Measurements from ENCODE around the gene JTB.

GRCh38 chr1:153976819-153977249, 640 bp downstream of the JTB start:
- TF ChIP-seq CTCF (IDR thresholded peaks at IDR 0.05; ENCODE audit: poor library complexity) (no peak), EZH2 (IDR thresholded peaks at IDR 0.05; ENCODE audit: borderline replicate concordance) (no peak)
